GM12878 (cell line): ENCODE data around the gene LEFTY1. TPM values are rescaled to one million over a fixed set of nuclear protein-coding genes. Genes with fewer than 3 reads are reported as not detected.

ENCODE experiments used
- ATAC-seq: fragments of 200-7000 bp; cut with Tn5 transposase; 3 replicates; pipeline ENCODE4 v1.9.1; 2020; ENCODE audit warnings: mild to moderate bottlenecking, moderate library complexity
- BruUV-seq: library from RNA; stranded (reverse); fragments of 400-500 nt; replicated peaks from 2 replicates; lab custom pipeline; 2021; lab: Mats Ljungman, UMichigan
- CTCF ChIA-PET: fragments of 300-600 bp; sonication (Branson Sonifier 250); formaldehyde crosslinking; extraction: SDS; loops from one replicate; lab custom pipeline; 2021; ENCODE audit warnings: inconsistent platforms; lab: Yijun Ruan, JAX
- POLR2A ChIA-PET: fragments of 350-600 bp; formaldehyde crosslinking; extraction: SDS; loops from one replicate; lab custom pipeline; 2021; ENCODE audit warnings: inconsistent platforms; lab: Charles Lee
- RAD21 ChIA-PET: fragments of 300-600 bp; sonication (Branson Sonifier 250); formaldehyde crosslinking; loops from one replicate; lab custom pipeline; 2023; ENCODE audit warnings: antibody characterized with exemption; ENCODE audit not compliant: unreplicated experiment; lab: Charles Lee
- SMC1A ChIA-PET: fragments of 300-600 bp; sonication (Branson Sonifier 250); formaldehyde crosslinking; loops from one replicate; lab custom pipeline; 2023; ENCODE audit not compliant: unreplicated experiment, uncharacterized antibody; lab: Charles Lee
- DNase-seq: peaks from one replicate; pipeline ENCODE4 v3.0.0-alpha.2; 2011; ENCODE audit warnings: low read depth, low spot score
- FAIRE-seq: peaks from 3 replicates; lab custom pipeline; 2011; peaks lifted over from hg19 to GRCh38; lab: Jason Lieb, UNC
- H2AFZ ChIP-seq: 2 replicates; pipeline ENCODE4 v1.6.0; 2011; ENCODE audit warnings: low read depth, low read length, control low read depth; ENCODE audit not compliant: control insufficient read depth
- H3K27ac ChIP-seq: 2 replicates; pipeline ENCODE4 v1.5.1; 2011; ENCODE audit warnings: control low read depth; ENCODE audit not compliant: control insufficient read depth, insufficient read depth
- H3K27me3 ChIP-seq, 2 experiments: replicated peaks in 1 of 2; 2 replicates each; pipeline versions ENCODE4 v1.6.0 to v1.6.1; 2011; ENCODE audit warnings: low read length in 1 of 2; ENCODE audit not compliant: control insufficient read depth in 2 of 2, insufficient read depth in 2 of 2
- H3K36me3 ChIP-seq, 2 experiments: 2 replicates each; pipeline ENCODE4 v1.5.1; 2011; ENCODE audit warnings: low read length in 1 of 2; ENCODE audit not compliant: control insufficient read depth in 2 of 2, insufficient read depth in 2 of 2
- H3K4me1 ChIP-seq: 2 replicates; pipeline ENCODE4 v1.6.1; 2011; ENCODE audit warnings: mild to moderate bottlenecking, low read length, moderate library complexity, mixed read lengths; ENCODE audit not compliant: control insufficient read depth, insufficient read depth
- H3K4me2 ChIP-seq: 2 replicates; pipeline ENCODE4 v1.6.0; 2011; ENCODE audit warnings: control low read depth; ENCODE audit not compliant: control insufficient read depth, insufficient read depth
- H3K4me3 ChIP-seq: fragments of 200-600 bp; sonication (generic); 2 replicates; pipeline ENCODE4 v1.5.1; 2016
- H3K79me2 ChIP-seq: 2 replicates; pipeline ENCODE4 v1.6.0; 2011; ENCODE audit warnings: low read length; ENCODE audit not compliant: control insufficient read depth, insufficient read depth
- H3K9ac ChIP-seq: 2 replicates; pipeline ENCODE4 v1.8.0; 2011; ENCODE audit warnings: low read length, control low read depth, mixed read lengths; ENCODE audit not compliant: control insufficient read depth, insufficient read depth
- H3K9me3 ChIP-seq: replicated peaks from 3 replicates; pipeline ENCODE4 v1.5.1; 2011; ENCODE audit warnings: mild to moderate bottlenecking, low read length; ENCODE audit not compliant: control insufficient read depth, insufficient read depth
- H4K20me1 ChIP-seq: 2 replicates; pipeline ENCODE4 v1.6.0; 2011; ENCODE audit not compliant: control insufficient read depth, insufficient read depth
- CBFB ChIP-seq: IDR thresholded peaks from 2 replicates; pipeline ENCODE4 v1.6.1; 2016; ENCODE audit warnings: antibody characterized with exemption, low read depth
- CBX3 ChIP-seq: fragments of 200-600 bp; sonication (generic); IDR thresholded peaks from 2 replicates; pipeline ENCODE4 v1.6.1; 2016; ENCODE audit warnings: low read depth, borderline replicate concordance
- CHD2 ChIP-seq: IDR thresholded peaks from 2 replicates; pipeline ENCODE4 v1.6.1; 2011; ENCODE audit warnings: low read depth, low read length, improper control_type of control experiment, borderline replicate concordance
- ESRRA ChIP-seq: IDR thresholded peaks from 2 replicates; pipeline ENCODE4 v1.6.1; 2012; ENCODE audit warnings: mild to moderate bottlenecking, low read length, improper control_type of control experiment
- HDAC6 ChIP-seq: fragments of 200-600 bp; sonication (generic); IDR thresholded peaks from one replicate; pipeline ENCODE4 v1.8.0; 2017; ENCODE audit warnings: antibody characterized with exemption; ENCODE audit not compliant: unreplicated experiment
- LARP7 ChIP-seq: fragments of 450-650 bp; IDR thresholded peaks from 2 replicates; pipeline ENCODE4 v1.6.1; 2017; ENCODE audit warnings: mild to moderate bottlenecking
- PML ChIP-seq: IDR thresholded peaks from 2 replicates; pipeline ENCODE4 v1.6.1; 2012; ENCODE audit warnings: low read length, inconsistent platforms
- WGBS: methylation state at CpG from one replicate; pipeline ENCODE4 v1.1.6; 2016; ENCODE audit warnings: low lambda C conversion rate; ENCODE audit not compliant: insufficient replicate concordance, insufficient coverage; ENCODE audit errors: missing lambda C conversion rate; 5-methylcytosine and 5-hydroxymethylcytosine counted together
- in situ Hi-C: fragments of 300-500 bp; cut with MboI; formaldehyde crosslinking; loops from 9 replicates; pipeline ENCODE4 v1.14.3; 2018; ENCODE audit warnings: mixed read lengths
- intact Hi-C: fragments of 100-400 bp; cut with micrococcal nuclease; formaldehyde crosslinking; loops from one replicate; pipeline ENCODE4 v1.14.2; 2022; ENCODE audit not compliant: unreplicated experiment
- polyA plus RNA-seq, 11 experiments: library from polyadenylated mRNA; depleted of rRNA in 4 of 11; unstranded in 6 of 11; stranded (reverse) in 5 of 11; fragments of >200 nt; fragmentation: Nextera tagmentation in 4 of 11; fragmentation: Illumina TruSeq in 1 of 11; extraction: Ambion mirVana in 4 of 11; extraction: Trizol in 1 of 11; gene quantifications; 1 replicate in 1 of 11; 2 replicates in 10 of 11; pipeline versions ENCODE4 v1.2.1 to v1.2.3, GENCODE V29; 2011 to 2016; ENCODE audit warnings: inconsistent platforms in 2 of 11, missing spikeins in 2 of 11, low read depth in 1 of 11
- total RNA-seq, 4 experiments: library from RNA; depleted of rRNA in 3 of 4; stranded (reverse); fragments of >200 nt in 3 of 4; fragmentation: Illumina TruSeq in 1 of 4; extraction: Trizol in 1 of 4; gene quantifications; 2 replicates each; pipeline versions ENCODE4 v1.2.1 to v1.2.3, GENCODE V29; 2013 to 2021
- TF ChIP-seq, protein P1 (sequence below): fragments of 450-650 bp; IDR thresholded peaks from 2 replicates; pipeline ENCODE4 v1.6.1; 2017; ENCODE audit warnings: mild to moderate bottlenecking
- TF ChIP-seq, protein P2 (sequence below): fragments of 450-650 bp; IDR thresholded peaks from 2 replicates; pipeline ENCODE4 v1.6.1; 2017; ENCODE audit warnings: antibody characterized with exemption, mild to moderate bottlenecking, moderate library complexity

The LEFTY1 gene
- total and polyA plus RNA-seq, 10 of the 15 experiments (the other 5 are each of a cell fraction or from before 2014, with no cell fraction given): 0.06 TPM; not detected in 8

DNA sequence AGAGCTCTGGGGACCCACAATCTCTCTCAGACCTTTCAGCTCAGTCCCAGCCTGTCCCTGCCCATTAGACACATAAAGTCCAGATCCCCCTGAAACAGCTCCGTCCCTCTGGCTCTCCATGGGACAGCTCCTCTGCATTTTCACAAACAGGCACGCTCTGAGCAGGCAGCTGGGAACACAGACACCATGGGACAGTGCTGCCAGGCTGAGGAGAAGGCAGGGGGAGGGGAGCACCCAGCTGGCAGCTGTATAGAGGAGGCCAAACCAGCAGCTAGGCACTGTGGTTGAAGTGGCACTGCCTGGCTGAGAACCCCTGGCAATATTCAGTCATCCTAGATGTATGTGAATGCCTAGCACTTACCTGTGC is 8.7 kb downstream of the LEFTY1 start:
- DNase-seq (no peak), FAIRE-seq (no peak), ATAC-seq (no peak)
- TF ChIP-seq LARP7 (no peak), ESRRA (no peak), CHD2 (no peak), CBFB (no peak), HDAC6 (no peak), CBX3 (no peak), PML (no peak)
- TF ChIP-seq, protein P1, sequence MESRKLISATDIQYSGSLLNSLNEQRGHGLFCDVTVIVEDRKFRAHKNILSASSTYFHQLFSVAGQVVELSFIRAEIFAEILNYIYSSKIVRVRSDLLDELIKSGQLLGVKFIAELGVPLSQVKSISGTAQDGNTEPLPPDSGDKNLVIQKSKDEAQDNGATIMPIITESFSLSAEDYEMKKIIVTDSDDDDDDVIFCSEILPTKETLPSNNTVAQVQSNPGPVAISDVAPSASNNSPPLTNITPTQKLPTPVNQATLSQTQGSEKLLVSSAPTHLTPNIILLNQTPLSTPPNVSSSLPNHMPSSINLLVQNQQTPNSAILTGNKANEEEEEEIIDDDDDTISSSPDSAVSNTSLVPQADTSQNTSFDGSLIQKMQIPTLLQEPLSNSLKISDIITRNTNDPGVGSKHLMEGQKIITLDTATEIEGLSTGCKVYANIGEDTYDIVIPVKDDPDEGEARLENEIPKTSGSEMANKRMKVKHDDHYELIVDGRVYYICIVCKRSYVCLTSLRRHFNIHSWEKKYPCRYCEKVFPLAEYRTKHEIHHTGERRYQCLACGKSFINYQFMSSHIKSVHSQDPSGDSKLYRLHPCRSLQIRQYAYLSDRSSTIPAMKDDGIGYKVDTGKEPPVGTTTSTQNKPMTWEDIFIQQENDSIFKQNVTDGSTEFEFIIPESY: no peak
- TF ChIP-seq, protein P2, sequence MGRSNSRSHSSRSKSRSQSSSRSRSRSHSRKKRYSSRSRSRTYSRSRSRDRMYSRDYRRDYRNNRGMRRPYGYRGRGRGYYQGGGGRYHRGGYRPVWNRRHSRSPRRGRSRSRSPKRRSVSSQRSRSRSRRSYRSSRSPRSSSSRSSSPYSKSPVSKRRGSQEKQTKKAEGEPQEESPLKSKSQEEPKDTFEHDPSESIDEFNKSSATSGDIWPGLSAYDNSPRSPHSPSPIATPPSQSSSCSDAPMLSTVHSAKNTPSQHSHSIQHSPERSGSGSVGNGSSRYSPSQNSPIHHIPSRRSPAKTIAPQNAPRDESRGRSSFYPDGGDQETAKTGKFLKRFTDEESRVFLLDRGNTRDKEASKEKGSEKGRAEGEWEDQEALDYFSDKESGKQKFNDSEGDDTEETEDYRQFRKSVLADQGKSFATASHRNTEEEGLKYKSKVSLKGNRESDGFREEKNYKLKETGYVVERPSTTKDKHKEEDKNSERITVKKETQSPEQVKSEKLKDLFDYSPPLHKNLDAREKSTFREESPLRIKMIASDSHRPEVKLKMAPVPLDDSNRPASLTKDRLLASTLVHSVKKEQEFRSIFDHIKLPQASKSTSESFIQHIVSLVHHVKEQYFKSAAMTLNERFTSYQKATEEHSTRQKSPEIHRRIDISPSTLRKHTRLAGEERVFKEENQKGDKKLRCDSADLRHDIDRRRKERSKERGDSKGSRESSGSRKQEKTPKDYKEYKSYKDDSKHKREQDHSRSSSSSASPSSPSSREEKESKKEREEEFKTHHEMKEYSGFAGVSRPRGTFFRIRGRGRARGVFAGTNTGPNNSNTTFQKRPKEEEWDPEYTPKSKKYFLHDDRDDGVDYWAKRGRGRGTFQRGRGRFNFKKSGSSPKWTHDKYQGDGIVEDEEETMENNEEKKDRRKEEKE: no peak
- no TSS peak for BruUV-seq
- H3K4me1 ChIP-seq: peaks cover 30% of the 10 kb centered on the region
- peak overlapping the region; percentile 96 for H3K4me2 ChIP-seq
- intact Hi-C loops: no loop called here
- H3K9ac ChIP-seq: peak overlapping the region; percentile 8; the same call in 1 of the 2 replicates
- H4K20me1 ChIP-seq: 0 out of 2 replicates have a peak, but pooled peaks cover 3% of the 10 kb centered on the region
- H3K36me3 ChIP-seq: peaks cover 1 to 2% of the 10 kb centered on the region in 2 experiments; a peak in 3 of 4 replicates
- H3K79me2 ChIP-seq: peaks cover 30% of the 10 kb centered on the region
- CTCF ChIA-PET: interaction anchor here (0.5 to 1.4 kb wide), 7 partner anchors 27 to 322 kb away, joined by 3 to 4 read pairs (median 3); no protein-coding TSS in a partner anchor
- H3K27ac ChIP-seq: no peak overlapping the region
- WGBS: 91% methylated on average over 2 of the region's 2 CpGs
- SMC1A ChIA-PET: interaction anchor here (1.4 to 5.1 kb wide), 5 partner anchors 9 to 116 kb away, joined by 3 to 29 read pairs (median 9); partner anchors contain the start of gene SRP9
- POLR2A ChIA-PET: interaction anchor here (4.9 kb wide), 1 partner anchor 102 kb away, joined by 30 read pairs; the partner anchor contains the start of gene SRP9
- in situ Hi-C loops: no loop called here
- H2AFZ ChIP-seq: no peak overlapping the region
- no peaks in the 10 kb centered on the region for H3K9me3 ChIP-seq
- RAD21 ChIA-PET: interaction anchor here (2.3 to 3.7 kb wide), 2 partner anchors 67 to 103 kb away, joined by 7 to 37 read pairs; partner anchors contain the start of gene SRP9
- H3K27me3 ChIP-seq: no peaks in the 10 kb centered on the region
- peak overlapping the region; percentile 88; the same call in 1 of the 2 replicates for H3K4me3 ChIP-seq
